Tibial artery (tissue), 4 donors: Measurements from ENCODE around the gene RASL11B.

ENCODE experiments used
- DNase-seq, 2 donors: peaks; one replicate each; pipeline ENCODE4 v3.0.0-alpha.2; 2019
- H3K27ac ChIP-seq, 2 donors: fragments of 200-600 bp; sonication (generic) in 1 of 2; 1 replicate in 1 of 2; 2 replicates in 1 of 2; pipeline ENCODE4 v1.5.1; 2018 to 2019; ENCODE audit warnings: mild to moderate bottlenecking in 1 of 2
- H3K27me3 ChIP-seq, 2 donors: fragments of 200-600 bp; sonication (generic) in 1 of 2; one replicate each; pipeline versions ENCODE4 v1.5.1 to v1.6.0; 2016 to 2019
- H3K36me3 ChIP-seq, 3 donors: fragments of 200-600 bp; sonication (generic) in 2 of 3; one replicate each; pipeline ENCODE4 v1.5.1; 2016 to 2019; ENCODE audit warnings: mild to moderate bottlenecking in 2 of 3
- H3K4me1 ChIP-seq, 4 donors: fragments of 200-600 bp; sonication (generic) in 2 of 4; 1 replicate in 3 of 4; 2 replicates in 1 of 4; pipeline ENCODE4 v1.5.1; 2016 to 2019
- H3K4me3 ChIP-seq, 2 donors: fragments of 200-600 bp; sonication (generic) in 1 of 2; 1 replicate in 1 of 2; 2 replicates in 1 of 2; pipeline ENCODE4 v1.5.1; 2018 to 2019; ENCODE audit warnings: mild to moderate bottlenecking in 2 of 2
- H3K9me3 ChIP-seq, 3 donors: fragments of 200-600 bp; sonication (generic) in 1 of 3; one replicate each; pipeline ENCODE4 v1.5.1; 2016 to 2019
- intact Hi-C: fragments of 100-400 bp; cut with DNase I; formaldehyde crosslinking; loops from one replicate; pipeline ENCODE4 v1.15.0; 2023; ENCODE audit warnings: low total_unique reads
- TF ChIP-seq, protein P1 (sequence below), 2 experiments: fragments of 200-600 bp in 1 of 2; fragments of 450-650 bp in 1 of 2; IDR thresholded peaks; one replicate each; pipeline ENCODE4 v1.5.1; 2017 to 2019; ENCODE audit warnings: antibody characterized with exemption in 2 of 2, mild to moderate bottlenecking in 1 of 2, moderate library complexity in 1 of 2

The RASL11B gene

GRCh38 chr4:52863324-52863723, 1.2 kb downstream of the RASL11B start:
- intact Hi-C loops, result loop anchor here (5.0 to 10.0 kb wide), 3 partner anchors 121 to 206 kb away; partner anchors contain the start of gene USP46
- no peak for DNase-seq
- peaks cover 0 to 2% (median 0%) of the 10 kb centered on the region in 3 donors for H3K9me3 ChIP-seq
- peak overlapping the region; percentile 71 to 78 for H3K4me3 ChIP-seq
- H3K27me3 ChIP-seq, result no peaks in the 10 kb centered on the region
- peaks cover 0 to 58% (median 32%) of the 10 kb centered on the region in 4 donors for H3K4me1 ChIP-seq
- H3K27ac ChIP-seq, result peak overlapping the region; percentile 77 to 86
- peaks cover 0 to 15% (median 4%) of the 10 kb centered on the region in 3 donors for H3K36me3 ChIP-seq
- TF ChIP-seq, protein P1, sequence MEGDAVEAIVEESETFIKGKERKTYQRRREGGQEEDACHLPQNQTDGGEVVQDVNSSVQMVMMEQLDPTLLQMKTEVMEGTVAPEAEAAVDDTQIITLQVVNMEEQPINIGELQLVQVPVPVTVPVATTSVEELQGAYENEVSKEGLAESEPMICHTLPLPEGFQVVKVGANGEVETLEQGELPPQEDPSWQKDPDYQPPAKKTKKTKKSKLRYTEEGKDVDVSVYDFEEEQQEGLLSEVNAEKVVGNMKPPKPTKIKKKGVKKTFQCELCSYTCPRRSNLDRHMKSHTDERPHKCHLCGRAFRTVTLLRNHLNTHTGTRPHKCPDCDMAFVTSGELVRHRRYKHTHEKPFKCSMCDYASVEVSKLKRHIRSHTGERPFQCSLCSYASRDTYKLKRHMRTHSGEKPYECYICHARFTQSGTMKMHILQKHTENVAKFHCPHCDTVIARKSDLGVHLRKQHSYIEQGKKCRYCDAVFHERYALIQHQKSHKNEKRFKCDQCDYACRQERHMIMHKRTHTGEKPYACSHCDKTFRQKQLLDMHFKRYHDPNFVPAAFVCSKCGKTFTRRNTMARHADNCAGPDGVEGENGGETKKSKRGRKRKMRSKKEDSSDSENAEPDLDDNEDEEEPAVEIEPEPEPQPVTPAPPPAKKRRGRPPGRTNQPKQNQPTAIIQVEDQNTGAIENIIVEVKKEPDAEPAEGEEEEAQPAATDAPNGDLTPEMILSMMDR (IDR thresholded peaks at IDR 0.05), result no peak

DNA sequence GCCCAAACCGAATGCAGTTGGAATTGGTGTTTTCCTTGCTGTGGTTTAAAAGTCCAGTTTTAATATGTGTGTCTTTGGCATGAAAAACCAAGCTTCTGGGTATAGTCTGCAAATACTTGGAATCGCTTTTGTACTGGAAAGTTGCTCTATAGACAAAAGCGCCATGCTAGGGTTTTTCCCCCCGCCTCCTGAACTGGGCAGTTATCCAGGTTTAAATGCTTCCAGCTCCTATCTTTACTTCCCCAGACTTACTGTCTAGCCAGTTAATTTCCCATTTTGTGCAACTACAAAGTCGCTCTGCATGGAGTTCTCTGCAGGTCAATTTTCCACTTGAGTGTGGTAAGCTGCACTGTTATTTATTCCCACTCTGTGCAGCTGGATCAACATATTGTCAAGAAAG, 2.7 kb downstream of the RASL11B start:
- TF ChIP-seq, protein P1 (IDR thresholded peaks at IDR 0.05), result no peak
- Histone ChIP-seq H3K4me1 (peaks cover 0 to 73% (median 44%) of the 10 kb centered on the region in 4 donors), H3K27ac (peak overlapping the region; percentile 77 to 86), H3K27me3 (no peaks in the 10 kb centered on the region), H3K36me3 (peaks cover 0 to 15% (median 4%) of the 10 kb centered on the region in 3 donors), H3K4me3 (peak overlapping the region; percentile 71 to 78), H3K9me3 (no peaks in the 10 kb centered on the region)
- intact Hi-C loops, result loop anchor here (5.0 to 10.0 kb wide), 4 partner anchors 120 to 207 kb away; partner anchors contain the start of gene USP46
- DNase-seq, result no peak

DNA sequence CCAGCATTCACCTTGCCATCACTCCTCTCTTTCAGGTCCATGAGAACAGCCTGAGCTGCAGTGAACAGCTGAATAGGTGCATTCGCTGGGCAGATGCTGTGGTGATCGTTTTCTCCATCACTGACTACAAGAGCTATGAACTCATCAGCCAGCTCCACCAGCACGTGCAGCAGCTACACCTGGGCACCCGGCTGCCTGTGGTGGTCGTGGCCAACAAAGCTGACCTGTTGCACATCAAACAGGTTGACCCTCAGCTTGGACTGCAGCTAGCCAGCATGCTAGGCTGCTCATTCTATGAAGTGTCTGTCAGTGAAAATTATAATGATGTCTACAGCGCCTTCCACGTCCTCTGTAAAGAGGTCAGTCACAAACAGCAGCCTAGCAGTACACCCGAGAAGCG, 3.2 kb downstream of the RASL11B start:
- DNase-seq, result no peak
- Histone ChIP-seq H3K4me1 (peaks cover 0 to 78% (median 49%) of the 10 kb centered on the region in 4 donors), H3K4me3 (peak overlapping the region in 1 of 2 donors; percentile 78), H3K36me3 (peaks cover 0 to 15% (median 4%) of the 10 kb centered on the region in 3 donors), H3K27me3 (no peaks in the 10 kb centered on the region), H3K9me3 (no peaks in the 10 kb centered on the region), H3K27ac (peak overlapping the region; percentile 77 to 86)
- TF ChIP-seq, protein P1 (IDR thresholded peaks at IDR 0.05), result no peak
- intact Hi-C loops, result loop anchor here (5.0 to 10.0 kb wide), 2 partner anchors 120 to 153 kb away; no protein-coding TSS in a partner anchor

DNA sequence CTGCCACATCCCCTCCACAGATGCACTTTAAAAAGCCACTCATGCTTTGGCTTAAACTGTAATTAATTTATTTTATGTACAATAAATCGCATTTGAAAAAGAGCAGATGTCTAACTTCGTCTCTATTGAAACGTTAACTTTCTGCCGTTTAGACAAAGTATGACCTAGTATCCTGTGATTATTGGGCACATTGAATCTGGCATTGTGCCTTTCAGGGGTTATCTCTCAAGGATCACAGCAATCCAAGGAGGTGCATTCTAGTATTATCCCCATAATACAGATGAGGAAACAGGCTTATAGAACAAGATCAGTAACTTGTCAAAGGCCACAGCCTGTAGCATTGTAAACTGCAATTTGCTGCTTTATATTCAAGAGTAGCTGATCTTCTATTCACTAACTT, 4.6 kb downstream of the RASL11B start:
- Histone ChIP-seq H3K4me3 (no peak overlapping the region), H3K27ac (peak overlapping the region; percentile 77 to 86), H3K4me1 (peaks cover 0 to 75% (median 46%) of the 10 kb centered on the region in 4 donors), H3K27me3 (no peaks in the 10 kb centered on the region), H3K36me3 (peaks cover 0 to 15% (median 4%) of the 10 kb centered on the region in 3 donors), H3K9me3 (no peaks in the 10 kb centered on the region)
- TF ChIP-seq, protein P1 (IDR thresholded peaks at IDR 0.05), result no peak
- no peak for DNase-seq
- intact Hi-C loops, result loop anchor here (5.0 to 10.0 kb wide), 2 partner anchors 118 to 154 kb away; no protein-coding TSS in a partner anchor

- no peak for DNase-seq
- Histone ChIP-seq H3K27ac (peak overlapping the region; percentile 77 to 86), H3K4me3 (no peak overlapping the region), H3K27me3 (no peaks in the 10 kb centered on the region), H3K9me3 (no peaks in the 10 kb centered on the region), H3K4me1 (peaks cover 0 to 75% (median 46%) of the 10 kb centered on the region in 4 donors), H3K36me3 (peaks cover 0 to 15% (median 4%) of the 10 kb centered on the region in 3 donors)
- intact Hi-C loops, result loop anchor here (5.0 to 10.0 kb wide), 2 partner anchors 118 to 155 kb away; no protein-coding TSS in a partner anchor
- TF ChIP-seq, protein P1 (IDR thresholded peaks at IDR 0.05), result no peak
Observed at GRCh38 chr4:52867163-52867562, 5.0 kb downstream of the RASL11B start.
